KMS-11 (cell line): ENCODE results near the gene DHX38.

ENCODE experiments used
- H2AFZ ChIP-seq: fragments of 200-600 bp; sonication (generic); 2 replicates; pipeline ENCODE4 v1.6.1; 2016; ENCODE audit warnings: antibody characterized with exemption, mixed run types, low read depth
- H3K27ac ChIP-seq: fragments of 200-600 bp; sonication (generic); 2 replicates; pipeline ENCODE4 v1.6.1; 2016; ENCODE audit warnings: mild to moderate bottlenecking, mixed run types
- H3K27me3 ChIP-seq: fragments of 200-600 bp; sonication (generic); 2 replicates; pipeline ENCODE4 v1.6.1; 2017; ENCODE audit warnings: mild to moderate bottlenecking, low read depth, mixed run types, moderate library complexity; ENCODE audit not compliant: insufficient read depth
- H3K36me3 ChIP-seq: fragments of 200-600 bp; sonication (generic); 2 replicates; pipeline ENCODE4 v1.6.1; 2017; ENCODE audit warnings: mild to moderate bottlenecking, mixed run types; ENCODE audit not compliant: insufficient read depth
- H3K4me1 ChIP-seq: fragments of 200-600 bp; sonication (generic); 2 replicates; pipeline ENCODE4 v1.6.1; 2016; ENCODE audit warnings: mild to moderate bottlenecking, low read depth, mixed run types; ENCODE audit not compliant: poor library complexity, severe bottlenecking
- H3K4me2 ChIP-seq: fragments of 200-600 bp; sonication (generic); 2 replicates; pipeline ENCODE4 v1.7.0; 2016; ENCODE audit warnings: mild to moderate bottlenecking, mixed run types
- H3K4me3 ChIP-seq: fragments of 200-600 bp; sonication (generic); IDR thresholded peaks from 2 replicates; pipeline ENCODE4 v1.6.1; 2017; ENCODE audit warnings: low read depth, low read length, mixed read lengths; ENCODE audit not compliant: insufficient read depth
- H3K79me2 ChIP-seq: fragments of 200-600 bp; sonication (generic); 2 replicates; pipeline ENCODE4 v1.6.1; 2016; ENCODE audit warnings: low read depth, mixed run types; ENCODE audit not compliant: insufficient read depth
- H3K9ac ChIP-seq: fragments of 200-600 bp; sonication (generic); 2 replicates; pipeline ENCODE4 v1.6.1; 2016; ENCODE audit warnings: mild to moderate bottlenecking, mixed run types
- H4K20me1 ChIP-seq: fragments of 200-600 bp; sonication (generic); 2 replicates; pipeline ENCODE4 v1.6.1; 2016; ENCODE audit warnings: mild to moderate bottlenecking, mixed run types; ENCODE audit not compliant: insufficient read depth
- CTCF ChIP-seq: fragments of 200-600 bp; sonication (generic); conservative IDR thresholded peaks from 2 replicates; pipeline ENCODE4 v1.6.1; 2017; ENCODE audit warnings: low read depth, mild to moderate bottlenecking, antibody characterized with exemption, low read length, moderate library complexity, mixed read lengths

Gene DHX38

GRCh38 chr16:72092832-72093447 lies 707 bp upstream of the DHX38 start:
- Histone ChIP-seq H3K9ac (peak overlapping the region; percentile 62), H4K20me1 (no peaks in the 10 kb centered on the region), H3K4me3 (no peak overlapping the region), H3K36me3 (no peaks in the 10 kb centered on the region; the same call in 1 of the 2 replicates), H3K27ac (peak overlapping the region; percentile 41; the same call in 1 of the 2 replicates), H3K79me2 (peaks cover 56% of the 10 kb centered on the region), H3K4me1 (peaks cover 21% of the 10 kb centered on the region), H3K27me3 (no peaks in the 10 kb centered on the region), H3K4me2 (peak overlapping the region; percentile 100), H2AFZ (peak overlapping the region; percentile 85)
- TF ChIP-seq CTCF: no peak

GRCh38 chr16:72094266-72094610 lies 591 bp downstream of the DHX38 start:
- H3K27me3 ChIP-seq: no peaks in the 10 kb centered on the region
- H4K20me1 ChIP-seq: no peaks in the 10 kb centered on the region
- H3K27ac ChIP-seq: peak overlapping the region; percentile 41; the same call in 1 of the 2 replicates
- H3K4me2 ChIP-seq: peak overlapping the region; percentile 98
- H3K4me1 ChIP-seq: peaks cover 21% of the 10 kb centered on the region
- peak overlapping the region; percentile 62 for H3K9ac ChIP-seq
- H3K79me2 ChIP-seq: peaks cover 56% of the 10 kb centered on the region
- no peak overlapping the region for H3K4me3 ChIP-seq
- H2AFZ ChIP-seq: peak overlapping the region; percentile 85
- H3K36me3 ChIP-seq: no peaks in the 10 kb centered on the region
- no peak for TF ChIP-seq CTCF

- Histone ChIP-seq H3K27me3 (no peaks in the 10 kb centered on the region), H3K36me3 (peaks cover 15% of the 10 kb centered on the region; the same call in 1 of the 2 replicates), H3K27ac (no peak overlapping the region), H2AFZ (no peak overlapping the region), H3K4me3 (no peak overlapping the region), H3K79me2 (peaks cover 25% of the 10 kb centered on the region), H3K4me1 (peaks cover 13% of the 10 kb centered on the region), H3K9ac (no peak overlapping the region), H3K4me2 (no peak overlapping the region), H4K20me1 (no peaks in the 10 kb centered on the region)
- no peak for TF ChIP-seq CTCF
Observed at GRCh38 chr16:72098936-72099335, 5.3 kb downstream of the DHX38 start.

- Histone ChIP-seq H3K9ac (no peak overlapping the region), H3K36me3 (peaks cover 15% of the 10 kb centered on the region; the same call in 1 of the 2 replicates), H4K20me1 (no peaks in the 10 kb centered on the region), H3K4me1 (peaks cover 13% of the 10 kb centered on the region), H3K79me2 (peaks cover 21% of the 10 kb centered on the region), H3K4me2 (no peak overlapping the region), H3K27me3 (no peaks in the 10 kb centered on the region), H3K27ac (no peak overlapping the region), H2AFZ (no peak overlapping the region), H3K4me3 (no peak overlapping the region)
- peak; percentile 72 for TF ChIP-seq CTCF
Observed at GRCh38 chr16:72099377-72099818, 5.8 kb downstream of the DHX38 start.
